ENCODE results near the gene MOXD1. TPM values are rescaled to one million over a fixed set of nuclear protein-coding genes. Genes with fewer than 3 reads are reported as not detected.
"Not testable (repeated sequence)": the region's sequence is repeated elsewhere in the genome, so short reads cannot be mapped to it uniquely, and the experiment has no call there.

MOXD1 gene
- total RNA-seq, 1 donor from 2014 or later = 22.0 TPM

DNA sequence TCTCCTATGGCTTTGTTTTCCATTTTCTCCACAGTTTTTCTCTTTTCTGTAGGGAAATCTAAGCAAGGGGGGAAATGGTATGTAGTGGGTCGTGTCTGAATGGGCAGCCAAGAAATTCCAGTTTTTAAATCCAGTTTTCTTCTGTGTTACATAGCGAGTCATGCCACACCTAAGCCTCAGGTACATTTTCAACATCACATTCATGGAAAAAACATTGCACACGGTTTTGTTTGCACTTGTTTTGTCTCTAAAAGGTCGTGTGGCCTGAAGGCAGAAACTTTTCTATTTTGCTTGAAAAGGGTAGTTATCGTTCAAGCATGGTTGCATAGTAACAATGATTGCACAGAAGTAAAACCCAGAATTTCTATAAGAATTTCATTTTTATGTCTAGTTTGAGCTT, 70.5 kb downstream of the MOXD1 start:
- no peak for DNase-seq (ENCODE audit: extremely low spot score, unreplicated experiment)
- H3K4me1 Mint-ChIP-seq (ENCODE audit: unreplicated experiment) = peaks cover 11% of the 10 kb centered on the region

GRCh38 chr6:132322398-132322797, 78.9 kb downstream of the MOXD1 start:
- TF ChIP-seq CTCF (conservative IDR thresholded peaks at IDR 0.05) = no peak
- Mint-ChIP-seq H3K9me3 (peaks cover 9% of the 10 kb centered on the region), H3K27me3 (no peaks in the 10 kb centered on the region), H3K27ac (no peak overlapping the region), H3K4me1 (ENCODE audit: unreplicated experiment) (peaks cover 5% of the 10 kb centered on the region), H3K4me3 (no peak overlapping the region), H3K36me3 (no peaks in the 10 kb centered on the region)
- no peak for DNase-seq (ENCODE audit: extremely low spot score, unreplicated experiment)

More for the DNA sequence above, 70.5 kb downstream of the MOXD1 start:
- no peaks in the 10 kb centered on the region for H3K9me3 Mint-ChIP-seq
- no peak overlapping the region for H3K4me3 Mint-ChIP-seq
- H3K36me3 Mint-ChIP-seq = no peaks in the 10 kb centered on the region
- no peaks in the 10 kb centered on the region for H3K27me3 Mint-ChIP-seq
- peak overlapping the region; percentile 82 for H3K27ac Mint-ChIP-seq
- TF ChIP-seq CTCF (conservative IDR thresholded peaks at IDR 0.05) = no peak

GRCh38 chr6:132320007-132320406, 81.3 kb downstream of the MOXD1 start:
- no peak for TF ChIP-seq CTCF (conservative IDR thresholded peaks at IDR 0.05)
- Mint-ChIP-seq H3K36me3 (peaks cover 7% of the 10 kb centered on the region), H3K4me3 (no peak overlapping the region), H3K27ac (no peak overlapping the region), H3K27me3 (no peaks in the 10 kb centered on the region), H3K4me1 (ENCODE audit: unreplicated experiment) (peaks cover 5% of the 10 kb centered on the region), H3K9me3 (peaks cover 19% of the 10 kb centered on the region)
- DNase-seq (ENCODE audit: extremely low spot score, unreplicated experiment) = no peak

DNA sequence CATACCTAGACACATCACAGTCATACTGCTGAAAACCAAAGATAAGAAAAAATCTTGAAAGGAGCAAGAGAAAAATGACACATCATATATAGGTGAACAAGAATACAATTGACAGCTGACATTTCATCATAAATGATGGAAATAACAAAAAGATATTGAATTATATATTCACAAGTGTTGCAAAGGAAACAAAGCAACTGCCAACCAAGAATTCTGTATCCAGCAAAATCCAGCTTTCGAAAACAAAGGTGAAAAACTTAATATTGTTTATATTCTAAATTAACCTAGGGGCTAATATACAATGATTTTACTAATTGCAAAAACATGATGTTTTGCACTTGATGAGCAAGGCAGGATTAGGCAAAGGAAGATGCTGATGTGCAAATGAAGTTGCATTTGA, 84.3 kb downstream of the MOXD1 start:
- Mint-ChIP-seq H3K4me1 (ENCODE audit: unreplicated experiment) (peaks cover 1% of the 10 kb centered on the region), H3K27me3 (no peaks in the 10 kb centered on the region), H3K27ac (no peak overlapping the region), H3K4me3 (no peak overlapping the region), H3K36me3 (peaks cover 7% of the 10 kb centered on the region), H3K9me3 (peaks cover 22% of the 10 kb centered on the region)
- DNase-seq (ENCODE audit: extremely low spot score, unreplicated experiment) = no peak
- no peak for TF ChIP-seq CTCF (conservative IDR thresholded peaks at IDR 0.05)

DNA sequence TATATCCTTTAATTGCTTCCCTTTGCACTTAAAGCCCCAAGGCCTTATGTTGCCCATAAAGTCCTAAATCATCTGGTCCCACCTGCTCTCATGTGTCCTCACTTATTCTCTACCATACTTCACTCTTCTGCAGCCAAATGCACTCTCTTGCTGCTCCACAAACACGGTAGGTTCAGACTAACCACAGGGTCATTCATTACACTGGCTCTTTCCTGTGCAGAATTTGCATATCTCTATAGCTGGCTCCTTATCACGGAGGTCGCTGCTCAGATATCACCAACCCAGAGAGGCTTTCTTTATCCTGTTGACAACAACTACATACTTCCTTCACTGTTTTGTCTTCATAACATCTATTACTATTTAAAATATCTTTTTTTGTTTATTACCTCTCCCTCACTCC, 86.8 kb downstream of the MOXD1 start:
- Mint-ChIP-seq H3K27me3 (no peaks in the 10 kb centered on the region), H3K4me3 (no peak overlapping the region), H3K36me3 (peaks cover 14% of the 10 kb centered on the region), H3K27ac (no peak overlapping the region), H3K4me1 (ENCODE audit: unreplicated experiment) (peaks cover 4% of the 10 kb centered on the region), H3K9me3 (peaks cover 22% of the 10 kb centered on the region)
- no peak for DNase-seq (ENCODE audit: extremely low spot score, unreplicated experiment)
- no peak for TF ChIP-seq CTCF (conservative IDR thresholded peaks at IDR 0.05)

DNA sequence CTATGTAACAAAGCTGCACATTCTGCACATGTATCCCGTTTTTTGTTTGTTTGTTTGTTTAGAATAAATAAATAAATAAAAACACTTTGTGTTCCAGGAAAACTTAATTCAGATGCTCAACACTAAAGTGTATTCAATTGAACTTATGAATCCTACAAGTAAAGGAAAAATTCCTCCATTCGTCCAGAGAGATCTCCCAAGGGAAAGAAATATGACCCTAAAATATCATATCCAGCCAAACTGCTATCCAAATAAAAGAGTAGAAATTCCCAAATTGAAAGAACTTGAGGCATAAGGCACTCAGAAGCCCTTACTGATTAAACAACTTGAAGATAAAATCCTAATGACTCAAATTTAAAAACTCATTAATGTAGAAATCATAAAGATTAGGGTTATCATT, 90.4 kb downstream of the MOXD1 start:
- DNase-seq (ENCODE audit: extremely low spot score, unreplicated experiment) = no peak
- no peak for TF ChIP-seq CTCF (conservative IDR thresholded peaks at IDR 0.05)
- Mint-ChIP-seq H3K36me3 (peaks cover 8% of the 10 kb centered on the region), H3K27ac (no peak overlapping the region), H3K4me1 (ENCODE audit: unreplicated experiment) (peaks cover 4% of the 10 kb centered on the region), H3K4me3 (no peak overlapping the region), H3K27me3 (no peaks in the 10 kb centered on the region), H3K9me3 (peaks cover 17% of the 10 kb centered on the region)

- not testable (repeated sequence) for H3K27ac Mint-ChIP-seq; H3K4me3 Mint-ChIP-seq; H3K4me1 Mint-ChIP-seq (ENCODE audit: unreplicated experiment); H3K27me3 Mint-ChIP-seq; DNase-seq (ENCODE audit: extremely low spot score, unreplicated experiment); H3K36me3 Mint-ChIP-seq
- H3K9me3 Mint-ChIP-seq = peaks cover 16% of the 10 kb centered on the region
These were observed 91.1 kb downstream of the MOXD1 start for GRCh38 chr6:132310151-132310550.
